Cardiac muscle cell (in vitro differentiated cells and primary cell): ENCODE data around the gene DYSF. TPM values are rescaled to one million over a fixed set of nuclear protein-coding genes. Genes with fewer than 3 reads are reported as not detected.
A peak's percentile ranks its signal among the peaks of the same experiment; 100 is the strongest.

Source experiments
- DNase-seq, 2 donors: peaks; one replicate each; pipeline versions ENCODE4 v3.0.0 to v3.0.0-alpha.2; 2010 to 2017; ENCODE audit warnings: low read depth in 1 of 2, low spot score in 1 of 2
- H3K27ac ChIP-seq: fragments of 200-600 bp; sonication (generic); 2 replicates; pipeline ENCODE4 v1.5.1; 2016
- H3K27me3 ChIP-seq: fragments of 200-600 bp; sonication (generic); 2 replicates; pipeline ENCODE4 v1.6.0; 2016; ENCODE audit warnings: control low read depth
- H3K36me3 ChIP-seq: fragments of 200-600 bp; sonication (generic); 2 replicates; pipeline ENCODE4 v1.5.1; 2016; ENCODE audit warnings: control low read depth
- H3K4me1 ChIP-seq: fragments of 200-600 bp; sonication (generic); 2 replicates; pipeline ENCODE4 v1.8.1; 2017; ENCODE audit warnings: low read depth, mild to moderate bottlenecking, mixed run types
- H3K4me3 ChIP-seq: fragments of 200-600 bp; sonication (generic); 2 replicates; pipeline ENCODE4 v1.5.1; 2016; ENCODE audit warnings: mild to moderate bottlenecking
- H3K9me3 ChIP-seq: fragments of 200-600 bp; sonication (generic); 2 replicates; pipeline ENCODE4 v1.5.1; 2017; ENCODE audit warnings: low read depth, mild to moderate bottlenecking, control low read depth
- polyA plus RNA-seq: library from polyadenylated mRNA; unstranded; fragments of >200 nt; fragmentation: Nextera tagmentation; extraction: Ambion mirVana; gene quantifications from 2 replicates; pipeline ENCODE4 v1.2.1, GENCODE V29; 2016
- total RNA-seq: library from RNA; depleted of rRNA; stranded (reverse); fragments of >200 nt; gene quantifications from 2 replicates; pipeline ENCODE4 v1.2.3, GENCODE V29; 2016
- TF ChIP-seq, protein P1 (sequence below): IDR thresholded peaks from 2 replicates; pipeline ENCODE4 v1.5.1; 2012; ENCODE audit warnings: low read depth, mild to moderate bottlenecking, low read length

The DYSF gene
- total and polyA plus RNA-seq, 2 experiments from 2014 or later: 34.6 to 57.4 TPM

DNA sequence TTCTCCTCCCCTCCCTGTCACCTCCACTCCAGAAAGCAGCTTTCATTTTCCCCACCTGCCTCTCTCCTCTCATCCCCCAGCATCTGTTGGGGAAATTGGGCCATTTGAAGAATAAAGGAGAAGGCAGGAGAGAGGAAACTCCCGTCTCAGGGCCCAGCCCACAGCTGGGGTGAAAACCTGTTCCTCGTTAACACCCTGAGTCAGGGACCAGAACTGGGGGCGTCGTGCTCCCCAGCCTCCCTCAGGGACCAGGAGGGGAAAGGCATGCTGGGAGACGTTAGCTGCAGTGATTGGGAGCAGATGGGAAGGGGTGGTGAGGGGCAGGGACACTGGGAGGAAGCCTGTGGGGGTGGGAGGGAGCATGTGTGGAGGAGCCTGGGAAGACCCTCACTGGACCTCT lies 251.3 kb downstream of the DYSF start:
- Histone ChIP-seq H3K36me3 (no peaks in the 10 kb centered on the region), H3K27me3 (no peaks in the 10 kb centered on the region), H3K9me3 (no peaks in the 10 kb centered on the region), H3K4me1 (peaks cover 44% of the 10 kb centered on the region), H3K4me3 (no peak overlapping the region), H3K27ac (no peak overlapping the region)
- TF ChIP-seq, protein P1, sequence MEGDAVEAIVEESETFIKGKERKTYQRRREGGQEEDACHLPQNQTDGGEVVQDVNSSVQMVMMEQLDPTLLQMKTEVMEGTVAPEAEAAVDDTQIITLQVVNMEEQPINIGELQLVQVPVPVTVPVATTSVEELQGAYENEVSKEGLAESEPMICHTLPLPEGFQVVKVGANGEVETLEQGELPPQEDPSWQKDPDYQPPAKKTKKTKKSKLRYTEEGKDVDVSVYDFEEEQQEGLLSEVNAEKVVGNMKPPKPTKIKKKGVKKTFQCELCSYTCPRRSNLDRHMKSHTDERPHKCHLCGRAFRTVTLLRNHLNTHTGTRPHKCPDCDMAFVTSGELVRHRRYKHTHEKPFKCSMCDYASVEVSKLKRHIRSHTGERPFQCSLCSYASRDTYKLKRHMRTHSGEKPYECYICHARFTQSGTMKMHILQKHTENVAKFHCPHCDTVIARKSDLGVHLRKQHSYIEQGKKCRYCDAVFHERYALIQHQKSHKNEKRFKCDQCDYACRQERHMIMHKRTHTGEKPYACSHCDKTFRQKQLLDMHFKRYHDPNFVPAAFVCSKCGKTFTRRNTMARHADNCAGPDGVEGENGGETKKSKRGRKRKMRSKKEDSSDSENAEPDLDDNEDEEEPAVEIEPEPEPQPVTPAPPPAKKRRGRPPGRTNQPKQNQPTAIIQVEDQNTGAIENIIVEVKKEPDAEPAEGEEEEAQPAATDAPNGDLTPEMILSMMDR: no peak
- no peak for DNase-seq

DNA sequence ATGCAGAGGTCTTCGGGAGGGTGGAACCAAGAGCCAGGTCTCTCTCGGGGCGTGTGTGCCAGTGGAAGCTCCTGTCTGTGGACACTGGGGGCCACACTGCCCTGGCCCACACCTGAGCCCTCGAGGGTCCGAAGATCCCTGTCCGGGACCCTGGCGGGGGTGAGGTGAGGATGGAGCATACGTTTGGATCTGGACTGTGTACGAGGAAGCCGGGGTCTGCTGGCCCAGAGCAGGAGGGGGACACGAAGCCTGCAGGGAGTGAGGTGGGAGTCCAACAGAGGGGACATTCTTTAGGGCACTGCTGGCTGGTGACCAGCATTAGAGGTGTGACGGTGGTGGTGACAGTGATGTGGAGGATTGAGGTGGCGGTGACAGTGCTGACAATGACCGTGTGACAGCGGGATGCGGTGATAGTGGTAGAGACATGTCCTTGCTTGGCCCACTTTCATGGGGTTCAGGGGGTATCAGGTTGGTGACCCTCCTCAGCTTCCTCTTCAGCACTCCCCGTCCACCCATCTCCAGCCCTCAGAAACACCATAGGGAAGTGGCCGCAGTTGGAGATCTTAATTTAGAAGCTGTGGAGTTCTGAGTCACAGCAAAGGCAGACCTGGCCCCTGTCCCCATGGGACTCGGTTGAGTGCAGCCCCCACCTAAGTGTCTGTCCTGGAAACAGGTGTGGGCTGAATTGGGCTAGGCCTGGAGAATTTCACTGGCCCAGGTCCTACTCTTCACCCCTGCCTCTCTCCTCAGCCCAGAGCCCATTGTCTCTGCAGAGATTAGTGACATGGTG lies 252.0 kb downstream of the DYSF start:
- Histone ChIP-seq H3K4me1 (peaks cover 45% of the 10 kb centered on the region), H3K27ac (no peak overlapping the region), H3K4me3 (no peak overlapping the region), H3K9me3 (no peaks in the 10 kb centered on the region), H3K27me3 (no peaks in the 10 kb centered on the region), H3K36me3 (no peaks in the 10 kb centered on the region)
- no peak for DNase-seq
- TF ChIP-seq, protein P1: no peak

DNA sequence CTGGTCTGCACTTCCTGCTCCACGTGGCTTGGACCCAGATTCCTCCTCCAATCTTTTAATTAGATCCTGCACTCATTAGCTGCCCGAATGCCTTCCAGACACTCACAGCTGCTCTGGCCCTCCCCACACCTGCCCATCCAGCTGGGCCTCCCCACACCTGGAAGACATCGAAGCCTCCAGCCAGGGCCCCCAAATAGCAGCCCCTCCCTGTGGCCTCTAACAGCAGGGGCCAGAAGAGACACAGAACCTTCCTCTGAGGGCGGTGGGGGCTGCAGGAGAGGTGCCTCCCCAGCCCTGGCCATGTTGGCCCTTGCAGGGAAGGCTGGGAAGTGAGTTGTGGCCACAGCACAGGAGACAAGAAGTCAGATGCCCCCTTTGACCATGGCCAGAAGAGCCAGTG lies 252.8 kb downstream of the DYSF start:
- DNase-seq: no peak
- Histone ChIP-seq H3K27me3 (no peaks in the 10 kb centered on the region), H3K27ac (no peak overlapping the region), H3K4me3 (no peak overlapping the region), H3K4me1 (peaks cover 45% of the 10 kb centered on the region), H3K9me3 (no peaks in the 10 kb centered on the region), H3K36me3 (no peaks in the 10 kb centered on the region)
- TF ChIP-seq, protein P1: no peak

DNA sequence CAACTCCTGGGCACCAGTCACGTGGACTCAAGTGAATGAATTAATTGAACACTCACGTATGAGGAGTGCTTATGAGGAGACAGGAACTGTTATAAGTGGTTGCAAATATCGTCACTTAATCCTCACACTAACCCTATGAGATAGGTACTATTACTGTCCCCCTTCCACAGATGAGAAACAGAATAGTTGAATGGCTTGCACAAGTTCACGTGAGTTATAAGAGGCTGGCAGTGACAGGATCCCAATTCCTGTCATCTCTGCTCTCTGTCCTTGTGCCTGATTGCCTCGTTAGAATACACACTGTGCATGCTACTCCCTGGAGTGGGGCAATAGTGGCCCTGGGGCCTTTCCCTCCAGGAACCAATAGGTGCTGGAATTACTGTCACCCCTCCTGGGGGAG lies 253.5 kb downstream of the DYSF start:
- H3K27me3 ChIP-seq: no peaks in the 10 kb centered on the region
- H3K4me3 ChIP-seq: no peak overlapping the region
- no peaks in the 10 kb centered on the region for H3K9me3 ChIP-seq
- no peaks in the 10 kb centered on the region for H3K36me3 ChIP-seq
- TF ChIP-seq, protein P1: no peak
- peak in 1 of 2 donors; percentile 55 for DNase-seq
- peaks cover 46% of the 10 kb centered on the region for H3K4me1 ChIP-seq
- no peak overlapping the region for H3K27ac ChIP-seq

DNA sequence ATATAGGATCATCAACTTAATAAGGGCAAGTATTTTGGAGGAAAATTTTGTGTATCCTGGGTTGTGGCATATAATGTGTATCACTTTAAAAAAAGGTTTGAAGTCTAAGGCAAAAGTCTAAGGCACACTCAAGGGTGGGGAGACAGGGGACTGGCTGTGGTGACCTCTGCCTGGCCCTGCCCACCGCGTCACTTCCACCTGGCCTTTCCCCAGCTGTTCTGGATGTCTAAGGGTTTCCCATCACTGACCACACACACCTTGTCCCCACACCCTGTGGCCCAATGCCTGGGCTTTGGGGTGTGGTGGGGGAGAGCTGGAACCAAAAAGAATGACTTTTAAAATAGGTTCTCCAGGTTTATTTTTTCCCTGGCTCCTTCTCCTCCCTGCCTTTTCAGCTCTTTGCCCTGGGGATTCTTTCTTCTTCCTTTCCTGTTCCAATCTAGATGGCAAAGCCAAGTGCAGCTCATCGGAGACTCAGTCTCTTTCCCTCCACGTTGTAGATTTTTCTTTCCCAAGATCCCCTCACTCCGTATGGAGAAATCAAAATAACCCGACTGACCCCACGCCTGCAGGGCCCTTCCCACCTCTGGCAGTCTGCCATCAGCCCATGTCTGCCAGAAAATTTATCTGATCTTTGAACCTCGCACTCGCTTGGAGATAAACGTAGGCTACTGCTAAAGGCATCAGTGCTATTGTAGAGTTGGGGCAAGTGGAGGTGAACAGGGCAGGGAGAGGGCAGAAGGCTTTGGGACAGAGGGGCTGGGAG lies 257.2 kb downstream of the DYSF start:
- TF ChIP-seq, protein P1: no peak
- peak in 1 of 2 donors; percentile 63 for DNase-seq
- H3K4me1 ChIP-seq: peaks cover 61% of the 10 kb centered on the region
- peak overlapping the region; percentile 67 for H3K27ac ChIP-seq
- no peaks in the 10 kb centered on the region for H3K27me3 ChIP-seq
- no peaks in the 10 kb centered on the region for H3K36me3 ChIP-seq
- H3K4me3 ChIP-seq: no peak overlapping the region
- H3K9me3 ChIP-seq: no peaks in the 10 kb centered on the region
